Dermis blood vessel endothelial cell (primary cell): ENCODE results near the gene TTLL3. TPM values are rescaled to one million over a fixed set of nuclear protein-coding genes. Genes with fewer than 3 reads are reported as not detected.
"Not testable (repeated sequence)": the region's sequence is repeated elsewhere in the genome, so short reads cannot be mapped to it uniquely, and the experiment has no call there.

Source experiments
- DNase-seq: peaks from one replicate; pipeline ENCODE4 v3.0.0; 2010
- total RNA-seq: library from RNA; depleted of rRNA; stranded (reverse); fragments of >200 nt; gene quantifications from 2 replicates; pipeline ENCODE4 v1.2.3, GENCODE V29; 2014

TTLL3 gene
- total RNA-seq = 9.3 and 20.3 TPM in 2 replicates

GRCh38 chr3:9809615-9810432, at the start of gene TTLL3:
TTLL3 (plus strand) TSS chr3:9810262; CDS start chr3:9810662, 400 bp downstream.
- peak; percentile 66 for DNase-seq

GRCh38 chr3:9760779-9761505, 49.1 kb upstream of the TTLL3 start:
- DNase-seq = no peak

DNA sequence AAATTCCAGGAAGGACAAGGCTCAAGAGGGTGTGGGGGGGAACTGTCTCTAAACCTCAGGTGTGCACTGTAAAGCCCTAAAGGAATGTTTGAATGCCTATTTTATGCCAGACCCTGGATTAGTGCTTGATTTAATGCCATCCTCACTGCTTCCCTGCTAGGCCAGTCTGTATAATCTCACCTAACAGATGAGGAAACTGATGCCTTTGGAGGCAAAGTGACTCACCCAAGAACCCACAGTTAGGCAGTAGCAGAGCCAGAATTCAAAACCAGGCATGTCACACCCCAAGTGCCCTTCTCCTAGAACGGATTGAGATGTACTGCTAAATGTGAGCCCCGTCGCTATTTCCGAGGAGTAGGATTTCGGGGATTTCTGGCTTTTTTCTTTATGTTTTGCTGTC, 48.1 kb upstream of the TTLL3 start:
- no peak for DNase-seq

GRCh38 chr3:9762871-9763270, 47.2 kb upstream of the TTLL3 start:
- no peak for DNase-seq

- no peak for DNase-seq
These were observed 44.2 kb upstream of the TTLL3 start for GRCh38 chr3:9765865-9766264.

- peak; percentile 19 for DNase-seq
These were observed 42.6 kb upstream of the TTLL3 start for GRCh38 chr3:9767418-9767817.

- no peak for DNase-seq
These were observed 41.8 kb upstream of the TTLL3 start for GRCh38 chr3:9768141-9768775.

DNA sequence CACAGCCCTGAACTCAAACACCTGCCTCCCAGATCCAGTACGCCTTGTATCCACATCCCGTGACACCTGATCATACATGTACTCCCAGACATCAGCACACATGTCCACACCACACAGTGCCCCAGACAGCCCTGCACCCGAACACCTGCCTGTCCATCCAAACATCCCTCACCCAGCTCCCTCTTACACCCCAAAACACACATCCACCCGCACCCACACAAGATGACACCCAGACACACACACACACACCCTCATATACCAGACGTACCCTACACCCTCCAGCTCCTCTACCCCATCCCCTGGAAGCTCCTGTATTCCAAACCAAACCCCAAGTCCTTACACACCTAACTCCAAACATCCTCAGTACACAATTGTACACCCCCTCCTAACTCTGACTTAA, 41.0 kb upstream of the TTLL3 start:
- DNase-seq = peak; percentile 11

DNA sequence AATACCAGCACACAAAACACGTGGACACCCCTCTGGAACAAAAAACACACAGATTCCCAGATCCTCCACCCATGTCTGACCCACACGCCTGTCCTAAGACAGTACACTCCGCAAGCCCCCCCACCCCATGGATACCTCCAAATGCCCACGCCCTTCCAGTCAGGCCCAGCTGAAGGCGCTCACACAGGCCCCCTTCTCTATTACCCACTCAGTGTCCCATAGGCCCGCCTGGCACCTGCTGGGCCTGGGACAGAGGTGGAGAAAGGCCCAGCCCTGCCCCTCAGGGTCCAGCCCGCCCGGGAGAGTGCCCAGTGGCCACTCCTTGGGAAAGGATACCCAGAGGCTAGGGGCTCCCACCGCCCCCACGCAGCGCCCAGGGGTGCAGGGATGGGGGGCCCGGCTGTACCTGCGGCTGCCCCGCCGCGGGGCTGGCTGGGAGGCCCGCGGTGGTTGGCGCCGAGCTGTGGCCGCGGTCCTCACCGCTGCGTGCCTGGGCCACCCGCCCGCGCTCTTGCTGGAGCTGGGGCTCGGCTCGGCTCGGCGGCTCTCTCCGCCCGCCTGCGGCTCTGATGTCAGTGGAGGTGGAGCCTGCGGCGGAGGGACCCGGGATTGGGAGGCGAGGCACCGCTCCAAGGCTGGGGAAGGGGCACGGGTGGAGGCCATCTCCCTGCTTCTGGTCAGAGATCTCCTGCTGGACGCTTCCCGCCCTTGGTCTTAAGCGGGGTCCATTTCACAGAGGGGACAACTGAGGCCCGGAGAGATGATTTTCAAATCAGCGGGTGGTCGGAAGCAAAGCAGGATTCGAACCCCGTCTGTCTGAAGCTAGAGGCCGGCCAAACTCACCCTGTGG, 40.4 kb upstream of the TTLL3 start, which contains the start of gene CAMK1:
TSS of gene CAMK1 (minus strand) at position 522 of the 850 bp plus-strand sequence. CDS start 2,198 bp downstream, outside the sequence.
- peak; percentile 77 for DNase-seq

GRCh38 chr3:9770276-9770812, 39.7 kb upstream of the TTLL3 start:
- DNase-seq = peak; percentile 17

- not testable (repeated sequence) for DNase-seq
These were observed 39.1 kb upstream of the TTLL3 start for GRCh38 chr3:9771007-9771406.

- DNase-seq = no peak
These were observed 33.0 kb upstream of the TTLL3 start for GRCh38 chr3:9776896-9777693.

GRCh38 chr3:9777694-9778021, 32.4 kb upstream of the TTLL3 start:
- no peak for DNase-seq

DNA sequence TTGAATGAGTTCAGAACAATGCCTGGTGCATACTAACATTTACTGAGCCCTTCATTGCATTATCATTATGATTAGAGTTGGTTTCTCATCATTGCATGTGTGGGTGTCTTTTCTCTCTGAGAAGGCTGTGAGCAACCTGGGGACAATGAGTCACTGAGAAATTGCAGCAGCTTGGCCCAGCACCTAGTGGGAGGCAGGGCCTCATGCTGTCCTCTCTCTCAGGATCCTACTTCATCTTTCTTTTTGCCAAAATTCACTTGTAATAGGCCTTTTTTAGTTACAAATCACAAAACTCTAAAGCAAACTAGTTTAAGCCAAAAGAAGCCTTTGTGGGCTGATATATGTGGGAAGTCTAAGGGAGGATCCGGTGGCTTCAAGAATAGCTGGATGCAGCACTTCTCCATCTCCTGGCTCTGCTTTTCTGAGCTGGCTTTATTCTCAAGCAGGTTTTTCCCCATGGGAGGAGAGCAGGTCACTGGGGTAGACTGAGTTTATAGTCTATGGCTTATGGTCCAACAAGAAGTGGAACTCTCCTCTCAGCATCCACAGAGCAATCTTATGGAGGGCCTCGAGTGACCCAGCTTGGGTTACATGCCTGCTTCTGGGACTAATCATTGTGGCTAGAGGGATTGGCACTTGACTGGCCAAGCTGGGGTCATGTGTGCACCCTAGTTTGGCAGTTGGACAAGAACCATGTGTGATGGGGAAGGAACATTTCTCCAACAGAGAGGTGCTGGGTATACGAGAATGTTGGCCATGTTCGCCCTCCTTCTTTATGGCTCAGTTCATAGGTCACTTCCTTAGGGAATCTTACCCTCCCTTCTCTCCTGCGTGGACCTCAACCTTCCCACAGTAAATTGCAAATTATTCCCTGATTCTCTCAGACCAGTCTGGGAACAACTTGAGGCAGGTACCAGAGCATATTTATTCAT, 31.7 kb upstream of the TTLL3 start:
- DNase-seq = no peak

GRCh38 chr3:9779075-9779593, 30.9 kb upstream of the TTLL3 start:
- DNase-seq = no peak

DNA sequence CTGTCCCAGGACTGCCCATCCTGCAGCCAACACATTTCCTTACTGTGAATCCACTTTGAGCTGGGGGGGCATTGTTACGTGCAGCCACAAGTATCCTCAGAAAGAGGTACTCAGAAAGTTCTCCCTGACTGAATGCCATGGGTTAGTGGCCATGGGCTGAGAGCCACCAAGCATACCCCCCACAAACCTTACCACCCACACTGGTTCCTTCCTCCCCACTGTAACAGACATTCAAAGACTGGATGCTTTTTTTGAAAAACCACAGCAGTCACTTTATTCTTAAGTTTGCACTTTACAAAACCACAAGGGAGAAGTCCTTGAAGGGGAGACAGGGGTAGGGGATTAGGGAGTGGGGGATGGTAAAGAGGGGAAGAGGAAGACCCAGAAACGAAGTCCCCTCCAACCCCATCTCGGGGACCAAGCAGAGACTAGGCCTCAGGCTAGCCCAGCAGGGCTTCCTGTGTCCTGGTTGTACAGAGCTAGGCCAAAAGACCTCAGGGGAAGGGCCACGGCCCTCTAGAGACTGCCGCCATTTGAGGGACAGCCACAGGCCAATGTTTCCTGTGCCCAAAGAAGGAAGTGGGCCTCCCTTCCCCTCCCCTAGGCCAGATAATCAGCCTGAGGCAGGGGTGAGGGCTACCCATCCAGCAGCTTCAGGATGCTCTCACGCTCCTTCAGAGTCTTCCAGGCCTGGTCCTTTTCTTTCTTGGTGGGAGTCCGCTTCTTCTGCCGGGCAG, 30.2 kb upstream of the TTLL3 start:
- DNase-seq = no peak

GRCh38 chr3:9780458-9780812, 29.6 kb upstream of the TTLL3 start:
- DNase-seq = no peak

GRCh38 chr3:9780910-9781309, 29.2 kb upstream of the TTLL3 start:
- no peak for DNase-seq

DNA sequence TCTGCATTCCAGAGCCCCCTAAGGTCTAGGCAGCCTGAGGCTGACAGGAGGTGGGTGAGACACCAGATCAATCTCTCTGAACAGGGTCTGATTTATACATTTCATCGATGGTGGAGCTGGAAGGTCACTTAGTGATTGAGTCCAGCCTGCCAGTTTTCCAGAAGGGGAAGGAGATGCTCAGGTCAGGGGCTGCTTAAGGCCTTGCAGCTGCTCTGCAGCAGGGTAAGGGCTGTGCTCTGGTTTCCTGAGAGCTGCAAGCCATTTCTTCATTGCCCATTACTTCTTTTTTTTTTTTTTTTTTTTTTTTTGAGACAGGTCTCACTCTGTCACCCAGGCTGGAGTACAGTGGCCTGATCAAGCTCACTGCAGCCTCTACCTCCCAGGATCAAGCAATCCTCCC, 28.5 kb upstream of the TTLL3 start:
- DNase-seq = no peak
